HG03064 (cell line): ENCODE data around the gene ANAPC15.

Experiments used
- ATAC-seq: cut with Tn5 transposase; IDR thresholded peaks from one replicate; pipeline ENCODE4 v1.9.1; 2021; ENCODE audit warnings: low read depth; ENCODE audit not compliant: unreplicated experiment

Gene ANAPC15

DNA sequence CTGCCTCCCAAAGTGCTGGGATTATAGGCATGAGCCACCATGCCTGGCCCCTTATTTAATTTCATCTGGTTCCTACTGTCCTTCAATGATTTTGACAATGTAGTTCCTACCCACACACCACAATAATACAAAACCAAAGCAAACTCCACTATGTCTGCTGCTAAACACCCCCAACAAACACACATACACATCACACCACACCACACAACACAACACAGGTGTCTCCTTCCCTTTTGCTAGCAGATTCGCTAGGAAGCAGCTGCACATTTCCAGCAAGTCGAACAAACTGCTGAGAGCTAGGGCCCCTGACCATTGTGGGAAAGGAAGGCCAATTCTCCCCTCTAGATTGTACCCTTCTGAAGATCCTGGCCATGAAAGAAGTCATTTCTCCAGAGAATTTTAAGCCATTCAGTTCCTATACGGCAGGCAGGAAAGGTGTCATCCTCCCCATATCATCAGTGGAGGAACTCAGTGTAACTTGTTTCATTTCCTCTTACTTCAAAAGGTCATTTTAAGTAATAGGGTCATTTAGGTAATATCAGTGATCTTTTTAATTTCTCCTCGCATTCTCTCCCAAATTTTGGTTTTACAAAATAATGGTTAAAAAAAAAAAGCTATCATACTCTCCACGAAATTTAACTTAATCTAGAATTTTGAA is 50.6 kb downstream of the ANAPC15 start:
- no peak for ATAC-seq
